Spleen (tissue), 11 donors: ENCODE results near the gene COL17A1. TPM values are rescaled to one million over a fixed set of nuclear protein-coding genes. Genes with fewer than 3 reads are reported as not detected.
A peak's percentile ranks its signal among the peaks of the same experiment; 100 is the strongest.

Experiments
- DNase-seq: peaks from one replicate; pipeline ENCODE4 v3.0.0-alpha.2; 2020
- H3K27ac ChIP-seq, 8 donors: fragments of 200-600 bp; sonication (generic) in 7 of 8; 1 replicate in 4 of 8; 2 replicates in 4 of 8; pipeline versions ENCODE4 v1.5.0 to v1.8.0; 2016 to 2021; ENCODE audit warnings: inconsistent platforms in 4 of 8, mild to moderate bottlenecking in 4 of 8, moderate library complexity in 1 of 8
- H3K27me3 ChIP-seq, 7 donors: fragments of 200-600 bp; sonication (generic) in 6 of 7; replicated peaks in 1 of 7; 1 replicate in 4 of 7; 2 replicates in 3 of 7; pipeline versions ENCODE4 v1.5.0 to v1.8.0; 2016 to 2021; ENCODE audit warnings: inconsistent platforms in 3 of 7, mild to moderate bottlenecking in 1 of 7
- H3K36me3 ChIP-seq, 6 donors: fragments of 200-600 bp; sonication (generic) in 5 of 6; 1 replicate in 4 of 6; 2 replicates in 2 of 6; pipeline versions ENCODE4 v1.5.0 to v1.8.0; 2016 to 2021; ENCODE audit warnings: inconsistent platforms in 2 of 6
- H3K4me1 ChIP-seq, 6 donors: fragments of 200-600 bp; sonication (generic) in 5 of 6; 1 replicate in 3 of 6; 2 replicates in 3 of 6; pipeline versions ENCODE4 v1.5.0 to v1.8.0; 2016 to 2021; ENCODE audit warnings: inconsistent platforms in 3 of 6
- H3K4me3 ChIP-seq, 8 donors: fragments of 200-600 bp; sonication (generic) in 7 of 8; 1 replicate in 4 of 8; 2 replicates in 4 of 8; pipeline versions ENCODE4 v1.5.0 to v1.8.0; 2016 to 2021; ENCODE audit warnings: inconsistent platforms in 4 of 8, mild to moderate bottlenecking in 4 of 8, moderate library complexity in 2 of 8
- H3K9me3 ChIP-seq, 8 donors: fragments of 200-600 bp; sonication (generic) in 7 of 8; 1 replicate in 4 of 8; 2 replicates in 4 of 8; pipeline versions ENCODE4 v1.5.0 to v1.8.0; 2016 to 2021; ENCODE audit warnings: inconsistent platforms in 4 of 8
- POLR2A ChIP-seq, 3 donors: fragments of 450-650 bp; IDR thresholded peaks; one replicate each; pipeline ENCODE4 v1.5.1; 2017; ENCODE audit warnings: antibody characterized with exemption in 3 of 3, mild to moderate bottlenecking in 1 of 3
- POLR2AphosphoS5 ChIP-seq, 3 donors: sonication (generic); formaldehyde crosslinking; IDR thresholded peaks; one replicate each; pipeline ENCODE4 v1.5.1; 2017; ENCODE audit warnings: antibody characterized with exemption in 3 of 3
- WGBS, 5 donors: extraction: QIAGEN DNeasy Blood & Tissue Kit in 3 of 5; methylation state at CpG; one replicate each; pipeline versions ENCODE4 v1.1.5 to v1.1.7; 2013 to 2018; 5-methylcytosine and 5-hydroxymethylcytosine counted together
- intact Hi-C: fragments of 100-400 bp; cut with DNase I; formaldehyde crosslinking; loops from one replicate; pipeline ENCODE4 v1.15.0; 2023; ENCODE audit warnings: low total_unique reads
- polyA plus RNA-seq, 3 donors: library from polyadenylated mRNA; stranded (reverse); fragments of 200-250 nt; gene quantifications; one replicate each; pipeline ENCODE4 v1.2.1, GENCODE V29; 2013
- total RNA-seq, 7 donors: library from RNA; depleted of rRNA in 3 of 7; stranded (reverse); fragments of >200 nt in 3 of 7; fragmentation: NEBNext Ultra II Directional in 4 of 7; extraction: Animal tissue kit (Norgen Biotek cat#: 25700) in 4 of 7; gene quantifications; one replicate each; pipeline versions ENCODE4 v1.1.0 to v1.2.1, GENCODE V29; 2016 to 2021
- TF ChIP-seq, protein P1 (sequence below), 11 experiments: fragments of 200-600 bp in 7 of 11; fragments of 450-650 bp in 4 of 11; sonication (generic) in 4 of 11; IDR thresholded peaks in 8 of 11; conservative IDR thresholded peaks in 3 of 11; 1 replicate in 7 of 11; 2 replicates in 4 of 11; pipeline versions ENCODE4 v1.4.0 to v1.8.0; 2016 to 2021; ENCODE audit warnings: antibody characterized with exemption in 11 of 11, inconsistent platforms in 4 of 11, mild to moderate bottlenecking in 1 of 11
- donor health status: healthy with polysubstance abuse.
- donor health status: DM: no; HTN: no; CAD: no; lungs with moderate emphysema.
- donor health status: DM: no; HTN: no; CAD: no.
- donor health status: Bipolar disorder and iron deficiency.
- donor health status: healthy.
- donor health status: DM: no; HTN: no; CAD: no.
- donor health status: DM: yes; HTN: yes; CAD: no.

The COL17A1 gene
- total and polyA plus RNA-seq, 10 donors, result 0.50 to 5.9 (median 1.8) TPM

DNA sequence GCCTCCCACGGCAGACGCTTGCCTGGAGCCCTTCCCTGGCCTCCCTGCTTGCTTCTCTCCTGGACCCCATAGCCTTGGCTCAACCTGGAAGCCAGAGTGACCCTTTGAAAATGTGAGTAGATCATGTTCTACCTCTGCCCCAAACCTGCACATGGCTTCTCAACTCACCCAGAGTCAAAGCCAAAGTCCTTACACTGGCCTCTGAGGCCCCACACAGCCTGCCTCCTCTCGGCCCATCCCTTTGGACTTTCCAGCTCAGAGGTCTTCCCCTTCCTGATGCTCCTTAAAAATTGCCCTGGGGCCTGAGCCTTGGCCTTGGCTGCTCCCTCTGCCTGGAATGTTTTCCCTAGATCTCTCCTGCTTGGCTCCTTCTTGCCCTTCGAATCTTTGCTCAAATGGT, 32.5 kb downstream of the COL17A1 start:
- no peaks in the 10 kb centered on the region for H3K27me3 ChIP-seq
- peaks cover 0 to 18% (median 7%) of the 10 kb centered on the region in 6 donors for H3K4me1 ChIP-seq
- no peaks in the 10 kb centered on the region for H3K36me3 ChIP-seq
- no peak overlapping the region for H3K4me3 ChIP-seq
- no peak overlapping the region for H3K27ac ChIP-seq
- no peaks in the 10 kb centered on the region for H3K9me3 ChIP-seq
- TF ChIP-seq POLR2AphosphoS5 (IDR thresholded peaks at IDR 0.05), result no peak
- TF ChIP-seq, protein P1, sequence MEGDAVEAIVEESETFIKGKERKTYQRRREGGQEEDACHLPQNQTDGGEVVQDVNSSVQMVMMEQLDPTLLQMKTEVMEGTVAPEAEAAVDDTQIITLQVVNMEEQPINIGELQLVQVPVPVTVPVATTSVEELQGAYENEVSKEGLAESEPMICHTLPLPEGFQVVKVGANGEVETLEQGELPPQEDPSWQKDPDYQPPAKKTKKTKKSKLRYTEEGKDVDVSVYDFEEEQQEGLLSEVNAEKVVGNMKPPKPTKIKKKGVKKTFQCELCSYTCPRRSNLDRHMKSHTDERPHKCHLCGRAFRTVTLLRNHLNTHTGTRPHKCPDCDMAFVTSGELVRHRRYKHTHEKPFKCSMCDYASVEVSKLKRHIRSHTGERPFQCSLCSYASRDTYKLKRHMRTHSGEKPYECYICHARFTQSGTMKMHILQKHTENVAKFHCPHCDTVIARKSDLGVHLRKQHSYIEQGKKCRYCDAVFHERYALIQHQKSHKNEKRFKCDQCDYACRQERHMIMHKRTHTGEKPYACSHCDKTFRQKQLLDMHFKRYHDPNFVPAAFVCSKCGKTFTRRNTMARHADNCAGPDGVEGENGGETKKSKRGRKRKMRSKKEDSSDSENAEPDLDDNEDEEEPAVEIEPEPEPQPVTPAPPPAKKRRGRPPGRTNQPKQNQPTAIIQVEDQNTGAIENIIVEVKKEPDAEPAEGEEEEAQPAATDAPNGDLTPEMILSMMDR (IDR thresholded peaks at IDR 0.05 in 8 of 11, conservative IDR thresholded peaks at IDR 0.05 in 3 of 11), result no peak
- no peak for TF ChIP-seq POLR2A (IDR thresholded peaks at IDR 0.05)
- WGBS, 5 donors, result 90 to 98% (median 95%) methylated on average over 3 to 4 of the region's 4 CpGs
- DNase-seq, result no peak
- intact Hi-C loops, result no loop called here

DNA sequence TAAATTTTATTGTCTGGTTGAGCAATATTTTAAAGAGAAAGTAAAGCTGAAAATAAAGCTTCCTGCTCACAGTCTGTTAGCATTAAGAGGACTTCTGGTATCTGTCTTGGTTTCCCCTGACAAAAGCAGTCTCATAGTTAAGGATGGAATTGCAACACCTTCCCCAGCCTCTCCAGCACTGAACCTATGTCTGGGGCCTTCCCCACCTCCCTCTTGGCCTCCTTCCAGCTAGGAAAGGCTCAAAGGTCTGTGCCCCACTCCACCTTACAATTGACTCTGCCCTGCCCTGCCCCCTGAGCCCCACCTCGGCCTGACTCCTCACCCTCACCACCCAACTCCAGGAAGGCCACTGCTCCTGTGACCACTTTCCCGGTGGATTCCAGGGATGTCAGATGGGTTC, 33.2 kb downstream of the COL17A1 start:
- 78 to 89% (median 83%) methylated on average over 2 of the region's 2 CpGs for WGBS, 5 donors
- Histone ChIP-seq H3K4me1 (peaks cover 0 to 18% (median 7%) of the 10 kb centered on the region in 6 donors), H3K27me3 (no peaks in the 10 kb centered on the region), H3K36me3 (no peaks in the 10 kb centered on the region), H3K9me3 (no peaks in the 10 kb centered on the region), H3K4me3 (no peak overlapping the region), H3K27ac (no peak overlapping the region)
- TF ChIP-seq POLR2AphosphoS5 (IDR thresholded peaks at IDR 0.05) (no peak), POLR2A (IDR thresholded peaks at IDR 0.05) (no peak)
- TF ChIP-seq, protein P1 (IDR thresholded peaks at IDR 0.05 in 8 of 11, conservative IDR thresholded peaks at IDR 0.05 in 3 of 11), result no peak
- DNase-seq, result no peak
- intact Hi-C loops, result no loop called here

DNA sequence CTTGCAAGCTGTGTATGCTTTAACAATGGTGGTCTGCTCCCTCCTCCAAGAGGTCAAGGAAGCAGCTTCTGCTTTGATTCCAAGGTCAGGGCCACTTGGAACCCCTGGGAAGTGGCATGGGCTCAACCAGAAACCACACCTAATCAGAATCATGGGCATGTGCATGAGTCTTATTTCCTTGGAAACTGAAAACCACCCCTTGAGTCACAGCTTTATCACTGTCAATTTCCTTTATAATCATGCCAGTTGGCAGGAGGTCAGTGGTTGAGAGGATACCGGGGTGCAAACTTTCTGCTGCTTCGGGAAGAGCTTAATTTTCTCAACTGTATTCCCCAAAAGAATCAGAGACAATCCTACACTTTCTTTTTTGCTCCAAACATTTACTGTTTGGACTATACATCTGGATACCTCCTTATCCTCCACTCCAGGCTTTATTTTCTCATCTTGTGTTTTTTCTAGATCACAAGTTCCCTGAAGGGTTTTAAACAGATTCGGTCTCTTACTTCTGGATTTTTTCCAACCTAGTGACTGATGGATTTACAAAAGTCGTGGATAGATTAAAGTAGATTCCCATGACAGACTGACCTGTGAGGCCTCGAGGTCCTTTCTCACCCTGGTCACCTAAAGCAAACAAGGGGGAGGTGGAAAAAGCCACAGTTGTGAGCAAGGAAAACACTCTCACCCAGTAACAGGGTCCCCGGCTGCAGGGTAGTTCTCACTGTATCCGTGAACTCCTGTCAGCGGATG, 36.0 kb downstream of the COL17A1 start:
- intact Hi-C loops, result no loop called here
- H3K27ac ChIP-seq, result peak overlapping the region in 3 of 8 donors; percentile 27 to 59 (median 32)
- TF ChIP-seq, protein P1 (IDR thresholded peaks at IDR 0.05 in 8 of 11, conservative IDR thresholded peaks at IDR 0.05 in 3 of 11), result no peak
- TF ChIP-seq POLR2AphosphoS5 (IDR thresholded peaks at IDR 0.05), result peak in 1 of 3 donors; percentile 8
- TF ChIP-seq POLR2A (IDR thresholded peaks at IDR 0.05), result no peak
- 56 to 69% (median 59%) methylated on average over 8 of the region's 8 CpGs for WGBS, 5 donors
- no peak for DNase-seq
- H3K4me1 ChIP-seq, result peaks cover 0 to 18% (median 7%) of the 10 kb centered on the region in 6 donors
- H3K9me3 ChIP-seq, result no peaks in the 10 kb centered on the region
- no peaks in the 10 kb centered on the region for H3K27me3 ChIP-seq
- no peaks in the 10 kb centered on the region for H3K36me3 ChIP-seq
- H3K4me3 ChIP-seq, result no peak overlapping the region

DNA sequence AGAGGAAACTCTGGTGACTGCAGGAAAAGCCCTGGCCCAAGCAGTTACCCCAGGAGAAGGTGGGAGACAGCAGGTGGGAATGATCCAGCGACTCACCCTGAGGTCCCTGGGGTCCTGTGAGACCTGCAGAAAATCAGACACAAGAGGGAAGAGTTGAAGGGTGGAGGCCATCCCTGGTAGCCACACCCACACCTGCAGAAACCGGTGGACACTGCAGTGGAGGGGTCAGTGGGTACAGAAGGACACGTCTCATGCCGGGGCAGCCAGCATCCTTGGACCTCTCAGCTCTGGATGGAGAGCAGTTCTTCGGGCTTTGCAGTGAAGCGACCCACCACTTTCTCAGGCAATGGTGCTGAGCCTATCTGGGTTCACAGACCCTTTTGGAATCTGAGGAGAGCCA, 39.0 kb downstream of the COL17A1 start:
- TF ChIP-seq, protein P1 (IDR thresholded peaks at IDR 0.05 in 8 of 11, conservative IDR thresholded peaks at IDR 0.05 in 3 of 11), result no peak
- TF ChIP-seq POLR2A (IDR thresholded peaks at IDR 0.05), result no peak
- TF ChIP-seq POLR2AphosphoS5 (IDR thresholded peaks at IDR 0.05), result no peak
- Histone ChIP-seq H3K36me3 (no peaks in the 10 kb centered on the region), H3K4me1 (peaks cover 0 to 18% (median 7%) of the 10 kb centered on the region in 6 donors), H3K27ac (no peak overlapping the region), H3K4me3 (no peak overlapping the region), H3K27me3 (no peaks in the 10 kb centered on the region), H3K9me3 (no peaks in the 10 kb centered on the region)
- intact Hi-C loops, result no loop called here
- 86 to 98% (median 97%) methylated on average over 4 to 6 of the region's 6 CpGs for WGBS, 5 donors
- DNase-seq, result no peak
